NCI-H1436 (cell line): Measurements from ENCODE around the gene CFAP65.

Experiments
- DNase-seq: peaks from one replicate; lab custom pipeline; 2025; lab: John Stamatoyannopoulos, UW

Gene CFAP65

DNA sequence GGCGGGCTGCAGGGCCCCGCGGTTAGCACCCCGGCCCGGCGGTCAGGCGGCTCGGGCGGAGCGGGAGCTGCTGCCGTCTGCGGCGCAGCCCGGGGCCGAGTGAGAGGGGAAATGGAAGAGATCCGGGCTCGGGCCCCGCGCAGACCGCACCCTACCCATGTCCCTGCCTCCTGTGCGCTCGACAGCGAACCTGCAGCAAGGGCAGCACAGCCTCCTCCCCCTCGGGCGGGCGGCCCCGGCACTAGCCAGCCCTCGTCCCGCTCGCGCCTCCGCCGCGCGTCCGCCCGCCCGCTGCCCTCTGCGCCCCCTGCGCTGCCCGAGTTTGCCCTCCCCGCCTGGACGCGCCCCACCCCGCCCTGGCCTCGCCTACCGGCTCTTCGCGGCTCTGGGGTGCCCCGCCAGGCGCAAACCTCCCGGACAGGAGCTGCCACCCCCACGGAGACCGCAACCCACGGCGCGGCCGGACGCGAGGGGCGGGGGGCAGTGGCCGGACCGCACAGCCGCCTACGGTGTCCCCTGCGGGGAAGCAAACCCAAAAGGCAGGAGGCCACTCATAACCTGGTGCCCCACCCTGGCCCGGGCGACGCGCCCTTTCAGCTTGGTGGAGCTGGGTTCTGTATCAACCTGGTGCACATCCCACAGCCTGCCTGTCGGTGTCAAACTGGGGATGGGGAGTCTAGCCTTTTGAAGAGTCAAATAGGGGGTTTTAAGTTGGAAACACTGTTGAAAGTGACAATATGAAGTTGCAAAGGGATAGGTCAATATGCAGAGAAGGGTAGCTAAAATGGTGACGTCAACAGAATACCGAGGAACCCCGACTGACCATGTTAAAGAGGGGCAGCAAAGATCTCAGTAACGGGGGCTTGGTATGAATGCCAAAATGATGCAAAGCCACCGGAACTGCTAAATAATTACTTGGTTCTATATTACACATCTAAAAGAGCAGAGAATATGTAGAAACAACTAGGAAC is 19.8 kb upstream of the CFAP65 start, which contains the start of gene IHH:
IHH (minus strand) TSS at position 101 of the 971 bp plus-strand sequence. CDS start 454 bp downstream, outside the sequence.
- no peak for DNase-seq

- no peak for DNase-seq
Measured at GRCh38 chr2:219059725-219060682, 18.7 kb upstream of the CFAP65 start.

DNA sequence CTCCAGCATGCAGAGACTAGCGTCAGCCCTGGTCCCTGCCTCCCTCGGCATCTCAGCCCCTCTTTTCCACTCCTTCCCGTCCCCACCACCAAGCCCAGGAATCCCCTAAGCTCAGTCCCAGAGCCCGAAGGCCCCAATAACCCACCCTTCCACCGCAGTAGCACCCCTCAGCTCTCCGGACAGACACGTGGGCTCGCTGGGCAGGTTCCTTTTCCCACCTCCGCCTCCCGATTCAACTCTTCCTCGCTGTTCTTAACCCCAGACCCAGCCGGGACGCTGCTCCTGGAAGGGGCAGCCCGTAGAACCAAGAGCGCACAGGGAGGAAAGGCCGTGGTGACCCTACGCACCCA is 18.0 kb upstream of the CFAP65 start:
- no peak for DNase-seq

- no peak for DNase-seq
Measured at GRCh38 chr2:219058541-219059374, 17.4 kb upstream of the CFAP65 start.

DNA sequence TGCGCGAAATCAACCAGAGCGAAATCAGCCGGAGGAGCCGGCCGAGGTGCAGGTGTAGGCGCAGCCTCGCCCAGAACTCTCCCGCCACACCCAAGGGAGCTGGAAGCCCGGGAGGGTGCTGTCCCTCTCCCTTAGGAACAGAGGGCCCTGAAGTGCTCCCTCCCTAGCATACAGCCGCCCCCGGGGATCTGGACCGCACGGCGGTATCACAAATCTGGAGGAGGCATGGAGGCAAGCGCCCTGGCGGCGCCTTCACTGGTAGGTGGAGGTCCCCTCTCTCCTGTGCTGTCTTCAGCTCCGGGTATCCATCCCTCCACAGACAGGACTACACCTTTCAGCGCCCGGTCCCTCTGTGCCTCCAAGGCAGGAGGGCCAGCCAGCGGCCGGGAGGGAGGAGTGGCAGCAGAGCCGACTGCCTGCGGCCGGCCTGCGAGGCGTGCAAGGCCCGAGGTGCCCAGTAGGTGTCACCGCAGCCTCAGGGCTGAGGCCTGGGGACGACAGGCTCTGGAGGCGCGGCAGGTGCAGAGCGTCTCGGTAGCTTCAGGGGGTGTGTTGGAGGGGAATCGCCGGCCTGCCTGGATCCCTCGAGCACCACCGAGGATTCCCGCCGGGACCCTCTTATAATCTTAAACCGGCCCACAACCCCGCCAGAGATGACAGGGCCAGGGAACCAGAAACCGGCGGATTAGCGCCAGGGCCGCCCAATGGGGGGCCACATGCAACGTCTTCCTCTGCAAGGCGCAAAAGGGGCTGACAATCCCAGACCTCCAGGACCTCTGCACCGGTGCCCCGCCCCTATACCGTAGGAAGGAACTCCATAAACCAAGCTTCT is 16.6 kb upstream of the CFAP65 start:
- DNase-seq: peak; percentile 57

- DNase-seq: no peak
Measured at GRCh38 chr2:219056896-219057708, 15.8 kb upstream of the CFAP65 start.

- no peak for DNase-seq
Measured at GRCh38 chr2:219056176-219056895, 15.0 kb upstream of the CFAP65 start.

DNA sequence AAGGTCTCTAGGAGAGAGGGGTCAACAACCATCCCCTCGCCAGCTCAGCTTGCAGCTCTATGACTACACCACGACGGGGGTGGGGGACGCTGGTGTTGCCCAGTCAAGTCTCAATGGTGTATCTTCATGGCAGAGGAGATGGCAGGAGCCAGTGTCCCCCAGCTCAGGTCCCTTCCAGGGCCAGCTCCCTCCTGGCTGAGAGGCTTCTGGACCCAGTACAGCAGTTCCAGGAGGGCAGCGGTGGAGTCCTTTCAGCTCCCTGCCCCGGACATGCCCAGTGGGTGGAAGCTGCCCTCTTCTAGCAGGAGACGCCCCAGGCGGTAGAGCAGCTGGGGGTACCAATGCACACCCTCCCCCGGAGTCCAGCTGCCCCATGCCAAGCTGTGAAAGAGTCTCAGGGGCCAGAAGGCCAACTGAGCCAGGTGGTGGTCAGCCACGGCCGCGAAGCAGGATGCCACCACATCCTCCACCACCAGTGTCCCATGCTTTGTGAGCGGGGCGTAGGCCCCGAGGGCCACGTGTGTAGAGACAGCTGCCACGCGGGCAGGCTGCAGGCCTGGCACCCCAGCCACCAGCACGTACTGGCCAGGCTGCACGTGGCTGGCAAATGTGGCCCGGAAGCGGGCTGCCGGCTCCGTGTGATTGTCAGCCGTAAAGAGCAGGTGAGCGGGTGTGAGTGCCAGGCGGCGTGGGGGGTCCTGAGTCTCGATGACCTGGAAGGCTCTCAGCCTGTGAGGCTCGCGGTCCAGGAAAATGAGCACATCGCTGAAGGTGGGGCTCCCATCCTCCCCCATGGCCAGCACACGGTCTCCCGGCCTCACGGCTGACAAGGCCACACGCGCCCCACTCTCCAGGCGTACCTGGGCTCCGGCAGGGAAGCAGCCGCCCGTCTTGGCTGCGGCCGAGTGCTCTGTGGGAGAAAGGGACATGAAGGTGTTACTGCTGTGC is 13.9 kb upstream of the CFAP65 start:
- no peak for DNase-seq

GRCh38 chr2:219049282-219049681 is 8.0 kb upstream of the CFAP65 start:
- DNase-seq: no peak

DNA sequence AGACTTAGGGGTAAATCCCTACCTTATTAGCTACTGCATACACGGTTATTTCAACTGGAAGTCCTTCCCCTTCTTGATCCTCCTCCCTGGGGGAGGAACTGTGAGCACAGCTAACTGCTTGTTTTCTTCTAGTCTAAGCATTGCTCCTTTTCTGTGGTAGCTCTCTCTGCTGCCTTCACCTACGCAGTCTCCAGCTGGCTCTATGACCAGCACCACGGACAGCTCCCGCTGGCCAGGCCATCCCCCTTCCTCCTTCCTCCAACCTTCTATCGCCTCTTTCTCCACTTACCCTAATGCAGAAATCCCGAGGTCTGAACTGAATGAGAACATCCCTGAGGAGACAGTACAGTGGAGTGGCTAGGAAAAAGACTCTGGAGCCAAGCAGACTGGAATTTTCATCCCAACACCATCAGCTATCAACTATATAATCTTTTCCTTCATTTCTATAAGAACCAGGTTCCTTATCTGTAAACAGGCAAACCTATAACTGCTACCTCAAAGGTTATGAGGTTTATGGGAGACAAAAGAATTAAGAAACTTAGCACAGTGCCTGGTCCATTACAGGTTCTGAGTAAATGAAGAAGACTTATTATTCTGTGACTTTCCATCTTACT is 4.7 kb upstream of the CFAP65 start:
- no peak for DNase-seq

- DNase-seq: no peak
Measured at GRCh38 chr2:219042750-219043149, 1.4 kb upstream of the CFAP65 start.

DNA sequence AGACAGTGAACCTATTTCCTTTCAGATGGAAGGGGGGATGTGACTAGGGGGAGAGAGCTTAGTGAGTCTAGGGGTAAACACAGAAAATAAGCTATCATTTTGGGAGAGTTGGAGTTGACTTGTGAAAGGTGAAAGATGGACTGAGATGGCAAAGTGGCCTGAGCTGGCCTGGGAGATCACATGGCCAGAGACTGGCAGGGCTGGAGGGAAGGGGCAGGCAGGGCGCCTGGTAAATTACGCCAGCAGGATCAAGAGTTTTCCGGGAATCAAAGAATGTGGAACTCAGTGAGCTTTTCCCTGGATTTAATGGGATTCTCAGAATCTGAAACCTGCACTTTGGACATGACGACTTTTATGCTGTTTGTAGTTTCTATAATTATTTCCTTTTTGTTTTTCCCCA is 841 bp upstream of the CFAP65 start:
- no peak for DNase-seq

- no peak for DNase-seq
Measured at GRCh38 chr2:219038600-219038999, 2.7 kb downstream of the CFAP65 start.

DNA sequence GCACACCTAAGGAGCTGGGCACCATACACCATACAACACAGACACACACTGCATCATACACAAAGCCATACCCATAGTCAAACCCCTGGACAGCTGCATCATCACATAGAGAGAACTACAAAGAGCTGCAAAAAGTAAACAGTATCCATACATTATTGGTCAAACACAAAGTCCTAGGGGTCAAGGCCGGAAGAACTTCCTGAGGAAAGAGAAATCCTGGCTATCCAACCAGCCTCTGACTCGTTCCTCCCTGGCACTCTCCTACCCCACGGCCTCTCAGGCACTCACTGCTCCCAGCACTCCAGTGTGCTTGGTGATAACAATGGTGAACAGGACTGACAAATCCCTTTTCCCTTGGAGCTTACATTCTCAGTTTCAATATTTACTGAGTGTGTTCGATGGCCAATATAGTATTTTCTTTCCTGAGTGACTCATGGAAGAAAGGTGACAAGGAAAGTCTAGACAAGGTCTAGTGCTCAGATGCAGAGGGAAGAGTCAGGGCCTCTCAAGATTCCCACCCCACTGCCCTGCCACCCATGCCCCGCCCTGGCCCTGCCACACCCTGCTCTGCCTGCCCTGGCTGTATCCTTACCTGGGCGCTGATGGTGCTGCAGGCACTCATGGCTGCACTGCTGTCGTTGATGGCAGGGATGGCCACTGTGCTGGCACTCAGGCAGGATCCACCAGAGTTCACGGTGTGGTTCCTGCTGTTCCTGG is 3.4 kb downstream of the CFAP65 start:
- no peak for DNase-seq

DNA sequence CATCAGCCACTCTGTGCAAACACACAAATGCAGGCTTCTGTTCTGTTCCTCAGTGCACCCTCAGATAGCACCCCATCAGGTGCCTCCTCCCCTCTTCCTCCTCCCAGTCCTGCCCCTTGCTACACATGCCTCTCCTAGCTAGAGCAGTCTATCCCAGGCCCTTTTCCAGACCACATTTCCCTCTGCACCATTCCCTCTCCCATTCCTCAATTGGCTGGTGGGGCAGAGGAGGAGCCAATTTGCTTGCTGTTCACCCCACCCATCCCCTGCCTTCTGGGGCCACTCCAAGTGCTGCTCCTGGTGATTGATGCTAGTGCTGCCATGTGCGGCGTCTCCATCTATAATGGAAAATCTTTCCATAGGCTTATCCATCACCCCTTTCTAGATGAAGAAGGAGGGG is 5.4 kb downstream of the CFAP65 start:
- no peak for DNase-seq

DNA sequence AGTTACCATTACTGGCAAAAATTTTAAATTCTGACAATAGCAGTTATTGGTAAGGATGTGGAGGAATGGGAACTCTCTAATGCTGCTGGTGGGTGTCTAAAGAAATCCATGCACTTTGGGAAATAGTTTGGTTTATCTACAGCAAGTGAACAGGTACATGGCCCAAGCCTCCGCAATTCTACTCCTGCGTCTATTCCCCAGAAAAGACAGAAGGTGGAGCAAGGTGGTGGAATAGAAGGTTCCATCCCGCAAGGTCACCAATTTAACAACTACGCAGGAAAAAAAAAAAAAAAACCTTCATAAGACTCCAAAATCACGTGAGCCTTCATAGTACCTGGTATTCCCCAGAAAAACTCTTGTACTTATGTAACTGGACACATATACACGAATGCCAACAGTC is 6.5 kb downstream of the CFAP65 start:
- DNase-seq: no peak
